IMR-90 (cell line): ENCODE measurements around the gene CHL1. TPM values are rescaled to one million over a fixed set of nuclear protein-coding genes. Genes with fewer than 3 reads are reported as not detected.

Experiments used
- ATAC-seq: fragments of 200-7000 bp; cut with Tn5 transposase; 2 replicates; pipeline ENCODE4 v1.9.1; 2020; ENCODE audit warnings: low read depth, mild to moderate bottlenecking, moderate library complexity
- BruUV-seq: library from RNA; stranded (reverse); fragments of 400-500 nt; replicated peaks from 2 replicates; lab custom pipeline; 2021; lab: Mats Ljungman, UMichigan
- CTCF ChIA-PET: fragments of 300-600 bp; formaldehyde crosslinking; extraction: SDS; loops from one replicate; lab custom pipeline; 2021; ENCODE audit warnings: antibody characterized with exemption; lab: Yijun Ruan, JAX
- POLR2A ChIA-PET: fragments of 300-600 bp; sonication (Branson Sonifier 250); formaldehyde crosslinking; loops from one replicate; lab custom pipeline; 2022; ENCODE audit warnings: antibody characterized with exemption; ENCODE audit not compliant: unreplicated experiment; lab: Charles Lee
- DNase-seq: peaks from one replicate; pipeline ENCODE4 v3.0.0; 2013
- H2AFZ ChIP-seq: replicated peaks from 2 replicates; pipeline ENCODE3; 2013; ENCODE audit warnings: low read length, mild to moderate bottlenecking; ENCODE audit not compliant: poor library complexity
- H2AK5ac ChIP-seq: 2 replicates; pipeline ENCODE4 v1.6.1; 2013; ENCODE audit warnings: low read depth, low read length, inconsistent platforms
- H2AK9ac ChIP-seq: replicated peaks from 2 replicates; pipeline ENCODE3; 2013; ENCODE audit warnings: mild to moderate bottlenecking, low read depth, low read length, moderate library complexity; ENCODE audit not compliant: poor library complexity
- H2BK120ac ChIP-seq: 2 replicates; pipeline ENCODE4 v1.6.1; 2013; ENCODE audit warnings: low read depth, low read length, inconsistent platforms
- H2BK15ac ChIP-seq: 3 replicates; pipeline ENCODE4 v1.6.1; 2013; ENCODE audit warnings: low read depth, low read length, inconsistent platforms
- H2BK20ac ChIP-seq: 2 replicates; pipeline ENCODE4 v1.6.1; 2013; ENCODE audit warnings: low read depth, mild to moderate bottlenecking, inconsistent platforms, low read length, moderate library complexity
- H2BK5ac ChIP-seq: 2 replicates; pipeline ENCODE4 v1.6.1; 2013; ENCODE audit warnings: mild to moderate bottlenecking, low read depth, low read length, inconsistent platforms; ENCODE audit not compliant: poor library complexity, severe bottlenecking
- H3K14ac ChIP-seq: replicated peaks from 2 replicates; pipeline ENCODE4 v1.6.1; 2013; ENCODE audit warnings: low read depth, low read length, inconsistent platforms
- H3K18ac ChIP-seq: 2 replicates; pipeline ENCODE4 v1.6.1; 2013; ENCODE audit warnings: low read depth, low read length, control low read depth
- H3K23ac ChIP-seq: 2 replicates; pipeline ENCODE4 v1.6.1; 2013; ENCODE audit warnings: low read depth, low read length, inconsistent platforms
- H3K27ac ChIP-seq: 2 replicates; pipeline ENCODE4 v1.5.1; 2013; ENCODE audit warnings: mild to moderate bottlenecking, control low read depth, low read length; ENCODE audit not compliant: insufficient read depth
- H3K27me3 ChIP-seq: 2 replicates; pipeline ENCODE4 v1.6.1; 2013; ENCODE audit warnings: low read length; ENCODE audit not compliant: control insufficient read depth, insufficient read depth
- H3K36me3 ChIP-seq: 2 replicates; pipeline ENCODE4 v1.6.1; 2013; ENCODE audit warnings: low read length, mixed read lengths; ENCODE audit not compliant: control insufficient read depth, insufficient read depth
- H3K4ac ChIP-seq: 2 replicates; pipeline ENCODE4 v1.6.1; 2013; ENCODE audit warnings: low read depth, low read length, inconsistent platforms
- H3K4me1 ChIP-seq: 2 replicates; pipeline ENCODE4 v1.6.1; 2013; ENCODE audit warnings: low read length, mixed read lengths; ENCODE audit not compliant: control insufficient read depth, insufficient read depth
- H3K4me2 ChIP-seq: 2 replicates; pipeline ENCODE4 v1.6.1; 2013; ENCODE audit warnings: low read depth, mild to moderate bottlenecking, control low read depth, low read length, moderate library complexity
- H3K4me3 ChIP-seq: 2 replicates; pipeline ENCODE4 v1.5.1; 2013; ENCODE audit warnings: low read depth, mild to moderate bottlenecking, control low read depth, low read length, moderate library complexity; ENCODE audit not compliant: insufficient read depth
- H3K56ac ChIP-seq: 2 replicates; pipeline ENCODE4 v1.6.1; 2013; ENCODE audit warnings: low read length, inconsistent platforms; ENCODE audit not compliant: insufficient read depth; ENCODE audit errors: extremely low read depth
- H3K79me1 ChIP-seq, 2 experiments: 2 replicates each; pipeline ENCODE4 v1.6.1; 2013; ENCODE audit warnings: low read length in 2 of 2, inconsistent platforms in 1 of 2, low read depth in 1 of 2
- H3K9ac ChIP-seq: 2 replicates; pipeline ENCODE4 v1.6.1; 2013; ENCODE audit warnings: low read depth, low read length, control low read depth
- H3K9me1 ChIP-seq: 2 replicates; pipeline ENCODE4 v1.6.1; 2013; ENCODE audit warnings: low read length, inconsistent platforms; ENCODE audit not compliant: insufficient read depth
- H3K9me3 ChIP-seq: 2 replicates; pipeline ENCODE4 v1.6.1; 2013; ENCODE audit warnings: low read length; ENCODE audit not compliant: control insufficient read depth, insufficient read depth
- H4K20me1 ChIP-seq: 2 replicates; pipeline ENCODE4 v1.6.1; 2013; ENCODE audit warnings: low read length, inconsistent platforms; ENCODE audit not compliant: insufficient read depth
- H4K5ac ChIP-seq: 2 replicates; pipeline ENCODE4 v1.6.1; 2013; ENCODE audit warnings: mild to moderate bottlenecking, low read depth, low read length, control low read depth
- H4K8ac ChIP-seq, 2 experiments: 2 replicates each; pipeline ENCODE4 v1.6.1; 2013; ENCODE audit warnings: low read depth in 2 of 2, low read length in 2 of 2, control low read depth in 1 of 2, inconsistent platforms in 1 of 2
- H4K91ac ChIP-seq: 2 replicates; pipeline ENCODE4 v1.6.1; 2013; ENCODE audit warnings: low read depth, low read length, inconsistent platforms; ENCODE audit not compliant: insufficient read depth
- CEBPB ChIP-seq: IDR thresholded peaks from 2 replicates; pipeline ENCODE4 v1.6.1; 2012; ENCODE audit warnings: low read depth, low read length, improper control_type of control experiment
- CHD1 ChIP-seq: IDR thresholded peaks from 2 replicates; pipeline ENCODE4 v1.6.1; 2012; ENCODE audit warnings: low read depth, low read length, improper control_type of control experiment
- FOS ChIP-seq: fragments of 150-350 bp; IDR thresholded peaks from 2 replicates; pipeline ENCODE4 v1.6.1; 2016; ENCODE audit warnings: low read depth, low read length
- MAFK ChIP-seq: IDR thresholded peaks from 2 replicates; pipeline ENCODE4 v1.6.1; 2012; ENCODE audit warnings: low read depth, low read length, improper control_type of control experiment
- MXI1 ChIP-seq: IDR thresholded peaks from 2 replicates; pipeline ENCODE4 v1.6.1; 2012; ENCODE audit warnings: low read depth, mild to moderate bottlenecking, low read length, moderate library complexity, borderline replicate concordance
- POLR2A ChIP-seq: IDR thresholded peaks from 2 replicates; pipeline ENCODE4 v1.6.1; 2012; ENCODE audit warnings: mild to moderate bottlenecking, low read depth, low read length
- RAD21 ChIP-seq: IDR thresholded peaks from 2 replicates; pipeline ENCODE4 v1.6.1; 2012; ENCODE audit warnings: low read length, improper control_type of control experiment
- RCOR1 ChIP-seq: IDR thresholded peaks from 2 replicates; pipeline ENCODE4 v1.6.1; 2012; ENCODE audit warnings: mild to moderate bottlenecking, low read length, improper control_type of control experiment; ENCODE audit not compliant: insufficient replicate concordance
- RFX5 ChIP-seq: IDR thresholded peaks from 2 replicates; pipeline ENCODE4 v1.8.0; 2012; ENCODE audit warnings: low read depth, mild to moderate bottlenecking, low read length, moderate library complexity
- SMC3 ChIP-seq: fragments of 150-350 bp; IDR thresholded peaks from 2 replicates; pipeline ENCODE4 v1.6.1; 2016; ENCODE audit warnings: low read depth, mild to moderate bottlenecking, antibody characterized with exemption, low read length, moderate library complexity
- WGBS, 2 experiments: methylation state at CpG; one replicate each; pipeline versions ENCODE4 v1.1.5 to v1.1.7; 2013; ENCODE audit warnings: missing lambda C conversion rate in 2 of 2; ENCODE audit not compliant: insufficient read length in 1 of 2; ENCODE audit errors: extremely low coverage in 2 of 2; 5-methylcytosine and 5-hydroxymethylcytosine counted together
- dilution Hi-C: fragments of 300-500 bp; cut with HindIII; formaldehyde crosslinking; loops from one replicate; pipeline ENCODE4 v1.14.3; 2018; ENCODE audit warnings: low sequenced_read_pairs; ENCODE audit not compliant: unreplicated experiment
- in situ Hi-C: fragments of 300-500 bp; cut with MboI; formaldehyde crosslinking; loops from 3 replicates; pipeline ENCODE4 v1.14.3; 2019; ENCODE audit warnings: low sequenced_read_pairs, inconsistent platforms, mixed read lengths
- intact Hi-C: fragments of 100-400 bp; cut with micrococcal nuclease; formaldehyde crosslinking; loops from 2 replicates; pipeline ENCODE4 v1.10.0; 2022
- polyA plus RNA-seq, 3 experiments: library from polyadenylated mRNA; depleted of rRNA; stranded (reverse); fragments of >200 nt; gene quantifications; 2 replicates each; pipeline ENCODE4 v1.2.3, GENCODE V29; 2012; ENCODE audit warnings: low replicate concordance in 1 of 3
- total RNA-seq: library from RNA; depleted of rRNA; stranded (reverse); fragments of >200 nt; gene quantifications from 2 replicates; pipeline ENCODE4 v1.2.3, GENCODE V29; 2012
- TF ChIP-seq, protein P1 (sequence below): fragments of 150-350 bp; IDR thresholded peaks from 2 replicates; pipeline ENCODE4 v1.6.1; 2016; ENCODE audit warnings: low read depth, mild to moderate bottlenecking, low read length, moderate library complexity, borderline replicate concordance
- TF ChIP-seq, protein P2 (sequence below): fragments of 150-350 bp; IDR thresholded peaks from 2 replicates; pipeline ENCODE4 v1.6.1; 2017; ENCODE audit warnings: mild to moderate bottlenecking, antibody characterized with exemption, low read length, low read depth
- TF ChIP-seq, protein P3 (sequence below): conservative IDR thresholded peaks from 2 replicates; pipeline ENCODE4 v1.5.1; 2012; ENCODE audit warnings: mild to moderate bottlenecking, low read depth, low read length, improper control_type of control experiment

CHL1 gene
- total and polyA plus RNA-seq, 2 of the 4 experiments (the other 2 are of a cell fraction), result 0.38 to 1.6 TPM

DNA sequence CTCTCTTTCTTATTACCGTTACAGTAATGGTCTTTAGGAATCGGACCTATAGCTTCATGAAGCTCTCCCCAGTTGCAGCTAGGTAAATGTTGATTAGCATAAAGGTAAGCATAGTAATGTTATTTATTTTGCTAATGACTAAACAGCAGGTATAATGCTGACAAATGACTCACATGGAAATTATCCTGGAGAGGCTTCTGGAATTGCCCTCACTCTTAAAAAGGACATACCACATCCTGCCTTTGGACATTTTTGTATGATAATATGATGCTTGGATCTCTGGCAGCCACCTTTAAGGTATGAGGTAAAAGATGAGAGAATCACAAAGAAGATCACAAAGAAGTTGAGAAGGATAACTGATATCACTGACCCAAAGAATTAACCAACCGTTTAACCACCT, 238.6 kb downstream of the CHL1 start:
- no CpG with 5 or more reads among the region's 3 CpGs for WGBS, 2 experiments
- Histone ChIP-seq H4K5ac (no peak overlapping the region), H3K18ac (no peak overlapping the region), H3K4me3 (no peak overlapping the region), H3K56ac (no peak overlapping the region), H2AK9ac (no peak overlapping the region), H2BK5ac (no peak overlapping the region), H2BK120ac (no peak overlapping the region), H3K27ac (no peak overlapping the region), H2AFZ (no peak overlapping the region), H3K23ac (no peak overlapping the region), H3K9me1 (no peaks in the 10 kb centered on the region), H3K9me3 (no peaks in the 10 kb centered on the region), H3K79me1 (no peaks in the 10 kb centered on the region), H3K27me3 (no peaks in the 10 kb centered on the region), H2BK20ac (no peak overlapping the region), H3K4ac (no peak overlapping the region), H2AK5ac (no peak overlapping the region), H3K4me1 (no peaks in the 10 kb centered on the region), H4K91ac (no peak overlapping the region), H3K9ac (no peak overlapping the region), H3K4me2 (no peak overlapping the region), H2BK15ac (no peak overlapping the region), H4K8ac (no peak overlapping the region), H4K20me1 (no peaks in the 10 kb centered on the region), H3K14ac (no peak overlapping the region), H3K36me3 (no peaks in the 10 kb centered on the region)
- TF ChIP-seq RCOR1, result no peak
- TF ChIP-seq, protein P1, sequence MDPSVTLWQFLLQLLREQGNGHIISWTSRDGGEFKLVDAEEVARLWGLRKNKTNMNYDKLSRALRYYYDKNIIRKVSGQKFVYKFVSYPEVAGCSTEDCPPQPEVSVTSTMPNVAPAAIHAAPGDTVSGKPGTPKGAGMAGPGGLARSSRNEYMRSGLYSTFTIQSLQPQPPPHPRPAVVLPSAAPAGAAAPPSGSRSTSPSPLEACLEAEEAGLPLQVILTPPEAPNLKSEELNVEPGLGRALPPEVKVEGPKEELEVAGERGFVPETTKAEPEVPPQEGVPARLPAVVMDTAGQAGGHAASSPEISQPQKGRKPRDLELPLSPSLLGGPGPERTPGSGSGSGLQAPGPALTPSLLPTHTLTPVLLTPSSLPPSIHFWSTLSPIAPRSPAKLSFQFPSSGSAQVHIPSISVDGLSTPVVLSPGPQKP, result no peak
- TF ChIP-seq SMC3, result no peak
- no peak for TF ChIP-seq FOS
- TF ChIP-seq MXI1, result no peak
- no peak for TF ChIP-seq CEBPB
- TF ChIP-seq MAFK, result no peak
- no peak for TF ChIP-seq CHD1
- no peak for TF ChIP-seq RAD21
- TF ChIP-seq, protein P2, sequence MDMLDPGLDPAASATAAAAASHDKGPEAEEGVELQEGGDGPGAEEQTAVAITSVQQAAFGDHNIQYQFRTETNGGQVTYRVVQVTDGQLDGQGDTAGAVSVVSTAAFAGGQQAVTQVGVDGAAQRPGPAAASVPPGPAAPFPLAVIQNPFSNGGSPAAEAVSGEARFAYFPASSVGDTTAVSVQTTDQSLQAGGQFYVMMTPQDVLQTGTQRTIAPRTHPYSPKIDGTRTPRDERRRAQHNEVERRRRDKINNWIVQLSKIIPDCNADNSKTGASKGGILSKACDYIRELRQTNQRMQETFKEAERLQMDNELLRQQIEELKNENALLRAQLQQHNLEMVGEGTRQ, result no peak
- TF ChIP-seq, protein P3, sequence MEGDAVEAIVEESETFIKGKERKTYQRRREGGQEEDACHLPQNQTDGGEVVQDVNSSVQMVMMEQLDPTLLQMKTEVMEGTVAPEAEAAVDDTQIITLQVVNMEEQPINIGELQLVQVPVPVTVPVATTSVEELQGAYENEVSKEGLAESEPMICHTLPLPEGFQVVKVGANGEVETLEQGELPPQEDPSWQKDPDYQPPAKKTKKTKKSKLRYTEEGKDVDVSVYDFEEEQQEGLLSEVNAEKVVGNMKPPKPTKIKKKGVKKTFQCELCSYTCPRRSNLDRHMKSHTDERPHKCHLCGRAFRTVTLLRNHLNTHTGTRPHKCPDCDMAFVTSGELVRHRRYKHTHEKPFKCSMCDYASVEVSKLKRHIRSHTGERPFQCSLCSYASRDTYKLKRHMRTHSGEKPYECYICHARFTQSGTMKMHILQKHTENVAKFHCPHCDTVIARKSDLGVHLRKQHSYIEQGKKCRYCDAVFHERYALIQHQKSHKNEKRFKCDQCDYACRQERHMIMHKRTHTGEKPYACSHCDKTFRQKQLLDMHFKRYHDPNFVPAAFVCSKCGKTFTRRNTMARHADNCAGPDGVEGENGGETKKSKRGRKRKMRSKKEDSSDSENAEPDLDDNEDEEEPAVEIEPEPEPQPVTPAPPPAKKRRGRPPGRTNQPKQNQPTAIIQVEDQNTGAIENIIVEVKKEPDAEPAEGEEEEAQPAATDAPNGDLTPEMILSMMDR, result no peak
- no peak for TF ChIP-seq RFX5
- no peak for TF ChIP-seq POLR2A
- in situ Hi-C loops (no loop called here), dilution Hi-C loops (no loop called here), intact Hi-C loops (no loop called here)
- ATAC-seq (no peak), DNase-seq (no peak)
- ChIA-PET CTCF (no interaction called here), POLR2A (no interaction called here)
- no TSS peak for BruUV-seq
